Measurements from ENCODE around the gene NPAS3.

Gene NPAS3

GRCh38 chr14:32938719-32939253 is at the start of gene NPAS3:
Gene NPAS3 (plus strand): TSS chr14:32938879.
- Histone ChIP-seq H3K9me2 (replicated peaks; ENCODE audit: low read depth, low read length) (no peaks in the 10 kb centered on the region), H3F3A (ENCODE audit: low read depth) (no peaks in the 10 kb centered on the region), H4K20me1 (ENCODE audit: insufficient read depth, low read length, poor library complexity, severe bottlenecking) (no peaks in the 10 kb centered on the region), H3K9ac (ENCODE audit: low read depth, low read length, poor library complexity, severe bottlenecking) (no peak within 1 kb of the TSS), H3K9me3 (ENCODE audit: insufficient read depth, low read depth, low read length) (no peaks in the 10 kb centered on the region), H3K27me3 (ENCODE audit: insufficient read depth, low read length, poor library complexity, severe bottlenecking) (no peaks in the 10 kb centered on the region), H2AFZ (ENCODE audit: low read length) (no peak within 1 kb of the TSS), H3K4me3 (ENCODE audit: low read length, poor library complexity, severe bottlenecking) (no peak within 1 kb of the TSS), H3K4me1 (ENCODE audit: insufficient read depth, low read length, poor library complexity, severe bottlenecking) (no peaks in the 10 kb centered on the region), H3K36me3 (ENCODE audit: insufficient read depth, low read length) (no peaks in the 10 kb centered on the region), H3K79me2 (ENCODE audit: insufficient read depth, low read length) (no peaks in the 10 kb centered on the region), H3K4me2 (ENCODE audit: low read depth, low read length, poor library complexity, severe bottlenecking) (no peak within 1 kb of the TSS)
- no peak for TF ChIP-seq EZH2phosphoT487 (IDR thresholded peaks at IDR 0.05; ENCODE audit: borderline replicate concordance)
- TF ChIP-seq, protein P1, sequence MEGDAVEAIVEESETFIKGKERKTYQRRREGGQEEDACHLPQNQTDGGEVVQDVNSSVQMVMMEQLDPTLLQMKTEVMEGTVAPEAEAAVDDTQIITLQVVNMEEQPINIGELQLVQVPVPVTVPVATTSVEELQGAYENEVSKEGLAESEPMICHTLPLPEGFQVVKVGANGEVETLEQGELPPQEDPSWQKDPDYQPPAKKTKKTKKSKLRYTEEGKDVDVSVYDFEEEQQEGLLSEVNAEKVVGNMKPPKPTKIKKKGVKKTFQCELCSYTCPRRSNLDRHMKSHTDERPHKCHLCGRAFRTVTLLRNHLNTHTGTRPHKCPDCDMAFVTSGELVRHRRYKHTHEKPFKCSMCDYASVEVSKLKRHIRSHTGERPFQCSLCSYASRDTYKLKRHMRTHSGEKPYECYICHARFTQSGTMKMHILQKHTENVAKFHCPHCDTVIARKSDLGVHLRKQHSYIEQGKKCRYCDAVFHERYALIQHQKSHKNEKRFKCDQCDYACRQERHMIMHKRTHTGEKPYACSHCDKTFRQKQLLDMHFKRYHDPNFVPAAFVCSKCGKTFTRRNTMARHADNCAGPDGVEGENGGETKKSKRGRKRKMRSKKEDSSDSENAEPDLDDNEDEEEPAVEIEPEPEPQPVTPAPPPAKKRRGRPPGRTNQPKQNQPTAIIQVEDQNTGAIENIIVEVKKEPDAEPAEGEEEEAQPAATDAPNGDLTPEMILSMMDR (conservative IDR thresholded peaks at IDR 0.05; ENCODE audit: low read length) = no peak

DNA sequence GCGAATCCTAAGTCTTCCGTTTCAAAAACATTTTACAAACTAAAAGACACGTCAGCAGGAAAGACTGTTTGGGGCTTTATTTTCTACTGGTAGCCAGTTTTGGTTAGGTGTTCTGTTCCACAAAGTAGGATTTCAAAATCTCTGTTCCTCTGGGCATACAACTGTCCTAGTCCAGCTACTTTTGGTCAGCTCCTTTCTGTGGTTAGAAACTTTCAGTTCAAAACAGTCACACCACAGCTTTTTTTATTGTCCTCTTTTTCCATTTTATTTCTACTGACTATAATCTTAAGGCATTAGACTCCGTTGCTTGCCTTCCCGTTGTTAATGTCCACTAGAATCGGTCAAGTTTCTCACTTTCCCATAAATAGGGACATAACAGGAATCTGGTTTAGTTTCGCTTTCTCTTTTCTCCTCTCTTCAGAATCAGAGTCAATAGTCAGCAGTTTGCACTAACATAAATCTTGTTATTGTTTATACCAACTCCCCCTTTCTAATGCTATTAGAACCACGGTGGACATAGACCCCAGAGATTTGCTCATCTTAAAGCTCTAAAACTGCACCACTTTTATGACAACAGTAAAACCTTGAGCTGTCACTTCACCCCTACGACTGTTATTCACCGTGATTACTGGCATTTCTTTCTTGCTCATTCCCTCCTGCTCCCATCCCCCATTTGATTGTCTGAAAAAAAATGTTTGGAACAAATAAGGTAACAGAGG is 41.5 kb upstream of the NPAS3 start:
- Histone ChIP-seq H3K4me1 (ENCODE audit: insufficient read depth, low read length, poor library complexity, severe bottlenecking) (peaks cover 9% of the 10 kb centered on the region), H2AFZ (ENCODE audit: low read length) (peak overlapping the region; percentile 95), H3K79me2 (ENCODE audit: insufficient read depth, low read length) (no peaks in the 10 kb centered on the region), H3K4me3 (ENCODE audit: low read length, poor library complexity, severe bottlenecking) (peak overlapping the region; percentile 77), H3K9me3 (ENCODE audit: insufficient read depth, low read depth, low read length) (no peaks in the 10 kb centered on the region), H3K36me3 (ENCODE audit: insufficient read depth, low read length) (no peaks in the 10 kb centered on the region), H3F3A (ENCODE audit: low read depth) (no peaks in the 10 kb centered on the region), H3K9ac (ENCODE audit: low read depth, low read length, poor library complexity, severe bottlenecking) (peak overlapping the region; percentile 54), H3K27me3 (ENCODE audit: insufficient read depth, low read length, poor library complexity, severe bottlenecking) (no peaks in the 10 kb centered on the region), H3K9me2 (replicated peaks; ENCODE audit: low read depth, low read length) (no peaks in the 10 kb centered on the region), H4K20me1 (ENCODE audit: insufficient read depth, low read length, poor library complexity, severe bottlenecking) (no peaks in the 10 kb centered on the region), H3K4me2 (ENCODE audit: low read depth, low read length, poor library complexity, severe bottlenecking) (peak overlapping the region; percentile 81)
- TF ChIP-seq EZH2phosphoT487 (IDR thresholded peaks at IDR 0.05; ENCODE audit: borderline replicate concordance) = no peak
- TF ChIP-seq, protein P1 (conservative IDR thresholded peaks at IDR 0.05; ENCODE audit: low read length) = no peak

DNA sequence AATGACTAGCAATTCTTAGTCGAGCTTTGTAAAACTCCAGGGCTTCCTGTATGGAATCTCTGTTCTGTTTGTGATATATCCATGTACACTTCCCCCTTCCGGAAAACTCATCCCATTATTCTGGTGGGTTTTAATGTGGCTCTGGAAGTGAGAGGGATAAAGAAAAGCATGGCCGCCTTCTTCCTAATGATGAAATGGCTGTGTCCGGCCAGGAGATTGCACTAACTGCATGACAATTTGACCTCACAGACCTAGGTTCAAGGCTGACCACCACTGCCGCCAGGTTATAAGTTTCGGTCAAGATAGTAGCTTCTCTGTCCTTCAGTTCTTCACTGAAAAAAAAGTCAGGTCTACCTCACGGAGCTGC is 41.0 kb upstream of the NPAS3 start:
- Histone ChIP-seq H3K9ac (ENCODE audit: low read depth, low read length, poor library complexity, severe bottlenecking) (peak overlapping the region; percentile 54), H2AFZ (ENCODE audit: low read length) (peak overlapping the region; percentile 95), H3K4me3 (ENCODE audit: low read length, poor library complexity, severe bottlenecking) (peak overlapping the region; percentile 77)

More for the DNA sequence above, 41.0 kb upstream of the NPAS3 start:
- TF ChIP-seq, protein P1 (conservative IDR thresholded peaks at IDR 0.05; ENCODE audit: low read length) = no peak
- TF ChIP-seq EZH2phosphoT487 (IDR thresholded peaks at IDR 0.05; ENCODE audit: borderline replicate concordance) = no peak
- Histone ChIP-seq H3K36me3 (ENCODE audit: insufficient read depth, low read length) (no peaks in the 10 kb centered on the region), H3K4me1 (ENCODE audit: insufficient read depth, low read length, poor library complexity, severe bottlenecking) (peaks cover 9% of the 10 kb centered on the region), H3F3A (ENCODE audit: low read depth) (no peaks in the 10 kb centered on the region), H3K9me3 (ENCODE audit: insufficient read depth, low read depth, low read length) (no peaks in the 10 kb centered on the region), H3K79me2 (ENCODE audit: insufficient read depth, low read length) (no peaks in the 10 kb centered on the region), H3K27me3 (ENCODE audit: insufficient read depth, low read length, poor library complexity, severe bottlenecking) (no peaks in the 10 kb centered on the region), H4K20me1 (ENCODE audit: insufficient read depth, low read length, poor library complexity, severe bottlenecking) (no peaks in the 10 kb centered on the region), H3K4me2 (ENCODE audit: low read depth, low read length, poor library complexity, severe bottlenecking) (peak overlapping the region; percentile 81), H3K9me2 (replicated peaks; ENCODE audit: low read depth, low read length) (no peaks in the 10 kb centered on the region)

Measured in Loucy (cell line).